ENCODE data around the gene ABCG1. TPM values are rescaled to one million over a fixed set of nuclear protein-coding genes. Genes with fewer than 3 reads are reported as not detected.

The ABCG1 gene
- total and polyA plus RNA-seq, 4 donors: 1.6 to 9.7 (median 5.3) TPM

DNA sequence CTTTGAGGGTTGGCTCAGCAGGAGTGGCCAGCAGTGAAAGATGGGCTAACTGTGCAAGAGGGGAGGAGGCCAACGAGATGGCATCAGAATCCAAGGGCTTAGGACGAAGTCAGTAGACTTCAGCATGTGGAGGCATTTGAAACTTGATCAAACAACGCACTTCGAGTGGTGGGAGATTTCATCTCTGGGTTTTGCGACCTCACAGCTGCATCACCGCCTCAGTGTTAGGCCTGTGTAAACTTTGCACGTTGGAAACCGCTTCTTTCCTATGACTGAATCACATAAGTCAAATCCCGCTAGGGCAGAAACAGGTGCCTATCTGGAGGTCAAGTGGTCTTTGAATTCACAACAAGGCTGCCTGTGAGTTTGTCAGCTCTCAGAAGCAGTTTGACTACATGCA is 78.4 kb downstream of the ABCG1 start (continued):
- no peak for TF ChIP-seq FOXA1 (IDR thresholded peaks at IDR 0.05)
- no peak for TF ChIP-seq RXRA (IDR thresholded peaks at IDR 0.05)

DNA sequence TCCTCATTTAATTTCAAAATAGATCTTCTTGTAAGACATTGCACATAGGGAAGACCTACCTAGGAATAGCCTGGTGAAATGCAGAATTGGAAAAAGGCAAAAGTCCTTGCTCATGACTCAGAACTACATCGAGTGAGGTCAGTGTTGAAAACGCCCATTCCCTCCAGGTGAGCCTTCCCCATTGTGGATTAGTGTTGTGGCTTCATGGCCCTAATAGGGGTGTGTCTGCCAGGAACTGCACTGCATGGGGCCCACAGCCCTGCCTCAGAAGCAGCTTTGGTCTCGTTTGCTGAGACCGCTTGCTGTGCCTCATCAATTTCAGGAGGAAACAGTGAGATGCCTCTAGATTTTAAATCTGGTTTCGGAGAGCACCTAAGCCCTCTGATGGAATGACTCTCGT is 79.3 kb downstream of the ABCG1 start:
- no peak overlapping the region for H3K27ac ChIP-seq (ENCODE audit: low read depth in 1 of 2, low read length in 2 of 2)
- H3K9ac ChIP-seq (ENCODE audit: low read depth in 1 of 2, low read length in 2 of 2): no peak overlapping the region
- no peaks in the 10 kb centered on the region for H3K27me3 ChIP-seq (ENCODE audit: control insufficient read depth in 4 of 4, insufficient read depth in 4 of 4, low read length in 3 of 4)
- no peaks in the 10 kb centered on the region for H3K9me3 ChIP-seq (ENCODE audit: control insufficient read depth in 4 of 4, low read length in 3 of 4)
- no peaks in the 10 kb centered on the region for H3K36me3 ChIP-seq (ENCODE audit: control insufficient read depth in 4 of 4, insufficient read depth in 3 of 4, low read depth in 1 of 4, low read length in 3 of 4)
- H3K4me3 ChIP-seq (ENCODE audit: low read depth in 1 of 3, low read length in 3 of 3): no peak overlapping the region
- 84% methylated on average over 6 of the region's 6 CpGs for WGBS
- H3K4me1 ChIP-seq (ENCODE audit: control insufficient read depth in 4 of 4, insufficient read depth in 4 of 4, low read length in 3 of 4): no peaks in the 10 kb centered on the region
- no peak for DNase-seq (ENCODE audit: low spot score)
- TF ChIP-seq RAD21 (IDR thresholded peaks at IDR 0.05): no peak
- TF ChIP-seq RXRA (IDR thresholded peaks at IDR 0.05): no peak
- TF ChIP-seq SP1 (IDR thresholded peaks at IDR 0.05): no peak
- no peak for TF ChIP-seq FOXA1 (IDR thresholded peaks at IDR 0.05)
- TF ChIP-seq, protein P1, sequence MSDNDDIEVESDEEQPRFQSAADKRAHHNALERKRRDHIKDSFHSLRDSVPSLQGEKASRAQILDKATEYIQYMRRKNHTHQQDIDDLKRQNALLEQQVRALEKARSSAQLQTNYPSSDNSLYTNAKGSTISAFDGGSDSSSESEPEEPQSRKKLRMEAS (IDR thresholded peaks at IDR 0.05): no peak
- TF ChIP-seq, protein P2, sequence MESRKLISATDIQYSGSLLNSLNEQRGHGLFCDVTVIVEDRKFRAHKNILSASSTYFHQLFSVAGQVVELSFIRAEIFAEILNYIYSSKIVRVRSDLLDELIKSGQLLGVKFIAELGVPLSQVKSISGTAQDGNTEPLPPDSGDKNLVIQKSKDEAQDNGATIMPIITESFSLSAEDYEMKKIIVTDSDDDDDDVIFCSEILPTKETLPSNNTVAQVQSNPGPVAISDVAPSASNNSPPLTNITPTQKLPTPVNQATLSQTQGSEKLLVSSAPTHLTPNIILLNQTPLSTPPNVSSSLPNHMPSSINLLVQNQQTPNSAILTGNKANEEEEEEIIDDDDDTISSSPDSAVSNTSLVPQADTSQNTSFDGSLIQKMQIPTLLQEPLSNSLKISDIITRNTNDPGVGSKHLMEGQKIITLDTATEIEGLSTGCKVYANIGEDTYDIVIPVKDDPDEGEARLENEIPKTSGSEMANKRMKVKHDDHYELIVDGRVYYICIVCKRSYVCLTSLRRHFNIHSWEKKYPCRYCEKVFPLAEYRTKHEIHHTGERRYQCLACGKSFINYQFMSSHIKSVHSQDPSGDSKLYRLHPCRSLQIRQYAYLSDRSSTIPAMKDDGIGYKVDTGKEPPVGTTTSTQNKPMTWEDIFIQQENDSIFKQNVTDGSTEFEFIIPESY (IDR thresholded peaks at IDR 0.05): no peak
- TF ChIP-seq EGR1 (IDR thresholded peaks at IDR 0.05; ENCODE audit: low read depth in 2 of 2): no peak
- TF ChIP-seq, protein P3, sequence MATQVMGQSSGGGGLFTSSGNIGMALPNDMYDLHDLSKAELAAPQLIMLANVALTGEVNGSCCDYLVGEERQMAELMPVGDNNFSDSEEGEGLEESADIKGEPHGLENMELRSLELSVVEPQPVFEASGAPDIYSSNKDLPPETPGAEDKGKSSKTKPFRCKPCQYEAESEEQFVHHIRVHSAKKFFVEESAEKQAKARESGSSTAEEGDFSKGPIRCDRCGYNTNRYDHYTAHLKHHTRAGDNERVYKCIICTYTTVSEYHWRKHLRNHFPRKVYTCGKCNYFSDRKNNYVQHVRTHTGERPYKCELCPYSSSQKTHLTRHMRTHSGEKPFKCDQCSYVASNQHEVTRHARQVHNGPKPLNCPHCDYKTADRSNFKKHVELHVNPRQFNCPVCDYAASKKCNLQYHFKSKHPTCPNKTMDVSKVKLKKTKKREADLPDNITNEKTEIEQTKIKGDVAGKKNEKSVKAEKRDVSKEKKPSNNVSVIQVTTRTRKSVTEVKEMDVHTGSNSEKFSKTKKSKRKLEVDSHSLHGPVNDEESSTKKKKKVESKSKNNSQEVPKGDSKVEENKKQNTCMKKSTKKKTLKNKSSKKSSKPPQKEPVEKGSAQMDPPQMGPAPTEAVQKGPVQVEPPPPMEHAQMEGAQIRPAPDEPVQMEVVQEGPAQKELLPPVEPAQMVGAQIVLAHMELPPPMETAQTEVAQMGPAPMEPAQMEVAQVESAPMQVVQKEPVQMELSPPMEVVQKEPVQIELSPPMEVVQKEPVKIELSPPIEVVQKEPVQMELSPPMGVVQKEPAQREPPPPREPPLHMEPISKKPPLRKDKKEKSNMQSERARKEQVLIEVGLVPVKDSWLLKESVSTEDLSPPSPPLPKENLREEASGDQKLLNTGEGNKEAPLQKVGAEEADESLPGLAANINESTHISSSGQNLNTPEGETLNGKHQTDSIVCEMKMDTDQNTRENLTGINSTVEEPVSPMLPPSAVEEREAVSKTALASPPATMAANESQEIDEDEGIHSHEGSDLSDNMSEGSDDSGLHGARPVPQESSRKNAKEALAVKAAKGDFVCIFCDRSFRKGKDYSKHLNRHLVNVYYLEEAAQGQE (IDR thresholded peaks at IDR 0.05): no peak
- no peak for TF ChIP-seq TAF1 (conservative IDR thresholded peaks at IDR 0.05)
- TF ChIP-seq, protein P4, sequence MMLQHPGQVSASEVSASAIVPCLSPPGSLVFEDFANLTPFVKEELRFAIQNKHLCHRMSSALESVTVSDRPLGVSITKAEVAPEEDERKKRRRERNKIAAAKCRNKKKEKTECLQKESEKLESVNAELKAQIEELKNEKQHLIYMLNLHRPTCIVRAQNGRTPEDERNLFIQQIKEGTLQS (IDR thresholded peaks at IDR 0.05): no peak
- no peak for TF ChIP-seq JUND (IDR thresholded peaks at IDR 0.05)
- no peak for TF ChIP-seq HNF4A (conservative IDR thresholded peaks at IDR 0.05)
- TF ChIP-seq, protein P5, sequence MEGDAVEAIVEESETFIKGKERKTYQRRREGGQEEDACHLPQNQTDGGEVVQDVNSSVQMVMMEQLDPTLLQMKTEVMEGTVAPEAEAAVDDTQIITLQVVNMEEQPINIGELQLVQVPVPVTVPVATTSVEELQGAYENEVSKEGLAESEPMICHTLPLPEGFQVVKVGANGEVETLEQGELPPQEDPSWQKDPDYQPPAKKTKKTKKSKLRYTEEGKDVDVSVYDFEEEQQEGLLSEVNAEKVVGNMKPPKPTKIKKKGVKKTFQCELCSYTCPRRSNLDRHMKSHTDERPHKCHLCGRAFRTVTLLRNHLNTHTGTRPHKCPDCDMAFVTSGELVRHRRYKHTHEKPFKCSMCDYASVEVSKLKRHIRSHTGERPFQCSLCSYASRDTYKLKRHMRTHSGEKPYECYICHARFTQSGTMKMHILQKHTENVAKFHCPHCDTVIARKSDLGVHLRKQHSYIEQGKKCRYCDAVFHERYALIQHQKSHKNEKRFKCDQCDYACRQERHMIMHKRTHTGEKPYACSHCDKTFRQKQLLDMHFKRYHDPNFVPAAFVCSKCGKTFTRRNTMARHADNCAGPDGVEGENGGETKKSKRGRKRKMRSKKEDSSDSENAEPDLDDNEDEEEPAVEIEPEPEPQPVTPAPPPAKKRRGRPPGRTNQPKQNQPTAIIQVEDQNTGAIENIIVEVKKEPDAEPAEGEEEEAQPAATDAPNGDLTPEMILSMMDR (IDR thresholded peaks at IDR 0.05; ENCODE audit: low read depth, low read length, missing input control): no peak
- TF ChIP-seq FOXA2 (IDR thresholded peaks at IDR 0.05): no peak

Data from liver (tissue), 9 donors.